HepG2 (cell line): ENCODE measurements around the gene CHST6. TPM values are rescaled to one million over a fixed set of nuclear protein-coding genes. Genes with fewer than 3 reads are reported as not detected.

Experiments used
- CEBPB ChIP-seq: IDR thresholded peaks from 2 replicates; pipeline ENCODE4 v1.6.1; 2011; ENCODE audit warnings: low read depth, low read length, improper control_type of control experiment, borderline replicate concordance
- MAF1 ChIP-seq: sonication (generic); formaldehyde crosslinking; IDR thresholded peaks from 2 replicates; pipeline ENCODE4 v1.5.0; 2020; ENCODE audit warnings: missing genetic modification reagents, borderline replicate concordance
- MBNL3 ChIP-seq: fragments of 250-450 bp; sonication (Bioruptor Pico); conservative IDR thresholded peaks from 2 replicates; pipeline ENCODE4 v1.8.0; 2022; ENCODE audit warnings: mild to moderate bottlenecking, inconsistent platforms
- PRDM4 ChIP-seq: sonication (generic); formaldehyde crosslinking; IDR thresholded peaks from 2 replicates; pipeline ENCODE4 v1.9.0; 2021; ENCODE audit warnings: missing genetic modification reagents, borderline replicate concordance
- ZFP37 ChIP-seq: sonication (generic); formaldehyde crosslinking; IDR thresholded peaks from 2 replicates; pipeline ENCODE4 v1.4.0; 2020; ENCODE audit warnings: missing genetic modification reagents, borderline replicate concordance
- ZNF136 ChIP-seq: sonication (generic); formaldehyde crosslinking; IDR thresholded peaks from 2 replicates; pipeline ENCODE4 v1.8.1; 2022; ENCODE audit warnings: low read depth, mild to moderate bottlenecking, moderate library complexity, missing genetic modification reagents
- ZNF292 ChIP-seq: sonication (generic); formaldehyde crosslinking; IDR thresholded peaks from 2 replicates; pipeline ENCODE4 v1.8.1; 2022; ENCODE audit warnings: mild to moderate bottlenecking, low read depth, missing genetic modification reagents, borderline replicate concordance
- ZNF326 ChIP-seq: sonication (generic); formaldehyde crosslinking; IDR thresholded peaks from 2 replicates; pipeline ENCODE4 v1.4.0; 2020; ENCODE audit warnings: missing genetic modification reagents, borderline replicate concordance
- ZNF430 ChIP-seq: sonication (generic); formaldehyde crosslinking; IDR thresholded peaks from 2 replicates; pipeline ENCODE4 v1.9.0; 2021; ENCODE audit warnings: mild to moderate bottlenecking, missing genetic modification reagents
- ZNF547 ChIP-seq: sonication (generic); formaldehyde crosslinking; IDR thresholded peaks from 2 replicates; pipeline ENCODE4 v1.5.1; 2020; ENCODE audit warnings: mild to moderate bottlenecking, missing genetic modification reagents
- polyA plus RNA-seq, 8 experiments: library from polyadenylated mRNA; depleted of rRNA in 3 of 8; stranded (reverse) in 7 of 8; unstranded in 1 of 8; fragments of >200 nt; fragmentation: Illumina TruSeq in 4 of 8; extraction: Trizol in 4 of 8; gene quantifications; 2 replicates each; pipeline versions ENCODE4 v1.2.1 to v1.2.3, GENCODE V29; 2011 to 2016; ENCODE audit warnings: low read depth in 4 of 8, missing spikeins in 1 of 8, mixed read lengths in 1 of 8; ENCODE audit not compliant: insufficient read depth in 1 of 8
- total RNA-seq, 5 experiments: library from RNA; depleted of rRNA; stranded (reverse); fragments of >200 nt; fragmentation: Illumina TruSeq; extraction: Trizol; gene quantifications; 2 replicates each; pipeline ENCODE4 v1.2.3, GENCODE V29; 2016; ENCODE audit warnings: low read depth in 1 of 5
- TF ChIP-seq, protein P1 (sequence below), 2 experiments: sonication (generic) in 1 of 2; formaldehyde crosslinking in 1 of 2; IDR thresholded peaks; 2 replicates each; pipeline versions ENCODE4 v1.6.1 to v1.9.0; 2014 to 2022; ENCODE audit warnings: antibody characterized with exemption in 1 of 2, borderline replicate concordance in 1 of 2, inconsistent platforms in 1 of 2, low read depth in 1 of 2, missing genetic modification reagents in 1 of 2
- TF ChIP-seq, protein P2 (sequence below): sonication (generic); formaldehyde crosslinking; IDR thresholded peaks from 2 replicates; pipeline ENCODE4 v1.9.0; 2021; ENCODE audit warnings: missing genetic modification reagents, borderline replicate concordance
- TF ChIP-seq, protein P3 (sequence below): sonication (generic); formaldehyde crosslinking; IDR thresholded peaks from 2 replicates; pipeline ENCODE4 v1.5.1; 2020; ENCODE audit warnings: missing genetic modification reagents, mild to moderate bottlenecking, borderline replicate concordance

CHST6 gene
- total and polyA plus RNA-seq, 2 of the 13 experiments (the other 11 are each of a cell fraction or from before 2014, with no cell fraction given) = 0.18 to 0.91 TPM

DNA sequence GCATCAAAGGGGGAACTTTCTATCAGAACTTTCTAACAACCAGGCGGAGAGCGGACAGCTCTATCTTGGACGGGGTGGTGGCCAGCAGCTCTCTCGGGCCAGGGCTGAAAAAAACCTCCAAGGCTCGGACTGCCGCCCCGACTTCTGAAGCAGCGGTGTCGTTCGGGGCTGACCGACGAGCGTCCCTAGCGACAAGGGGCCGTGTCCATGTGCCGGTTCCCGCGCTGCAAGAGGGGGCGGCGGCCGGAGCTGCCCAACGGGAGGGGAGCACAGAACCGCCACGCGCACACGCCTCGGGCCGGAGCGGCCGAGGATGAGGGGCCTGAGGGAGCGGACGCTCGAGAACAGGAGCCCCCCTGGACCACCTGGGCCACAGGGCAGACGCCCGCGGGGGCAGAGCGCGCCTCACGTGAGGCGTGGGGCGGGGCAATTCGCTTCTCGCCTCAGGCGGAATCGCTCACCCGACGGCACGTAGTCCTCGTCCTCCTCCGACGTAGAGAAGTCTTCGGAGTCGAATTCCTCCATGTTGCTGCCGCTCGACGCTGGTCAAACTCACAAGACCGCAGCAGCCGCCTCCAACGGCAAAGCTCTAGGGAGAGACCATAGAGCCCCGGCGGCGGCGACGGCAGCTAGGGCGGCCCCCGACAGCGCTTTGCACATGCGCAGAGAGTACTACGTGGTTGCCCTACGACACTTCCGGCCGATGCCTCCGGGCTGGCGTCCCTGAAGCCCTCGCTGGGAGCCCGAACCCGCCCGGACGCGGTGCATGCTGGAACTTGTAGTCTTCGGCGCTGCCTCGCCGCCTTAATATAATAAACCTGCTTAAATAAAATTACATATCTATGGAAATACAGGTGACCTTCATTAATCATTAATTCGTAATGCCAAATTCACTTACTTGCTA, 62.2 kb downstream of the CHST6 start, which contains the start of gene CFDP1 (continued):
- no peak for TF ChIP-seq MBNL3 (CRISPR knock-in tag)
- TF ChIP-seq, protein P1, sequence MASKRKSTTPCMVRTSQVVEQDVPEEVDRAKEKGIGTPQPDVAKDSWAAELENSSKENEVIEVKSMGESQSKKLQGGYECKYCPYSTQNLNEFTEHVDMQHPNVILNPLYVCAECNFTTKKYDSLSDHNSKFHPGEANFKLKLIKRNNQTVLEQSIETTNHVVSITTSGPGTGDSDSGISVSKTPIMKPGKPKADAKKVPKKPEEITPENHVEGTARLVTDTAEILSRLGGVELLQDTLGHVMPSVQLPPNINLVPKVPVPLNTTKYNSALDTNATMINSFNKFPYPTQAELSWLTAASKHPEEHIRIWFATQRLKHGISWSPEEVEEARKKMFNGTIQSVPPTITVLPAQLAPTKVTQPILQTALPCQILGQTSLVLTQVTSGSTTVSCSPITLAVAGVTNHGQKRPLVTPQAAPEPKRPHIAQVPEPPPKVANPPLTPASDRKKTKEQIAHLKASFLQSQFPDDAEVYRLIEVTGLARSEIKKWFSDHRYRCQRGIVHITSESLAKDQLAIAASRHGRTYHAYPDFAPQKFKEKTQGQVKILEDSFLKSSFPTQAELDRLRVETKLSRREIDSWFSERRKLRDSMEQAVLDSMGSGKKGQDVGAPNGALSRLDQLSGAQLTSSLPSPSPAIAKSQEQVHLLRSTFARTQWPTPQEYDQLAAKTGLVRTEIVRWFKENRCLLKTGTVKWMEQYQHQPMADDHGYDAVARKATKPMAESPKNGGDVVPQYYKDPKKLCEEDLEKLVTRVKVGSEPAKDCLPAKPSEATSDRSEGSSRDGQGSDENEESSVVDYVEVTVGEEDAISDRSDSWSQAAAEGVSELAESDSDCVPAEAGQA (IDR thresholded peaks at IDR 0.05; ENCODE audit: low read depth) = peak; percentile 69
- TF ChIP-seq, protein P1 (CRISPR knock-in tag; IDR thresholded peaks at IDR 0.05; ENCODE audit: borderline replicate concordance) = peak; percentile 31; the same call in 1 of the 2 replicates
- TF ChIP-seq MAF1 (CRISPR knock-in tag) = peak; percentile 93
- TF ChIP-seq PRDM4 (CRISPR knock-in tag) = peak; percentile 42; the same call in 1 of the 2 replicates
- peak; percentile 98 for TF ChIP-seq ZNF430 (CRISPR knock-in tag)
- TF ChIP-seq ZNF326 (CRISPR knock-in tag) = no peak
- peak; percentile 71; the same call in 1 of the 2 replicates for TF ChIP-seq ZNF292 (CRISPR knock-in tag)
- peak; percentile 22; the same call in 1 of the 2 replicates for TF ChIP-seq ZFP37 (CRISPR knock-in tag)
- TF ChIP-seq, protein P2, sequence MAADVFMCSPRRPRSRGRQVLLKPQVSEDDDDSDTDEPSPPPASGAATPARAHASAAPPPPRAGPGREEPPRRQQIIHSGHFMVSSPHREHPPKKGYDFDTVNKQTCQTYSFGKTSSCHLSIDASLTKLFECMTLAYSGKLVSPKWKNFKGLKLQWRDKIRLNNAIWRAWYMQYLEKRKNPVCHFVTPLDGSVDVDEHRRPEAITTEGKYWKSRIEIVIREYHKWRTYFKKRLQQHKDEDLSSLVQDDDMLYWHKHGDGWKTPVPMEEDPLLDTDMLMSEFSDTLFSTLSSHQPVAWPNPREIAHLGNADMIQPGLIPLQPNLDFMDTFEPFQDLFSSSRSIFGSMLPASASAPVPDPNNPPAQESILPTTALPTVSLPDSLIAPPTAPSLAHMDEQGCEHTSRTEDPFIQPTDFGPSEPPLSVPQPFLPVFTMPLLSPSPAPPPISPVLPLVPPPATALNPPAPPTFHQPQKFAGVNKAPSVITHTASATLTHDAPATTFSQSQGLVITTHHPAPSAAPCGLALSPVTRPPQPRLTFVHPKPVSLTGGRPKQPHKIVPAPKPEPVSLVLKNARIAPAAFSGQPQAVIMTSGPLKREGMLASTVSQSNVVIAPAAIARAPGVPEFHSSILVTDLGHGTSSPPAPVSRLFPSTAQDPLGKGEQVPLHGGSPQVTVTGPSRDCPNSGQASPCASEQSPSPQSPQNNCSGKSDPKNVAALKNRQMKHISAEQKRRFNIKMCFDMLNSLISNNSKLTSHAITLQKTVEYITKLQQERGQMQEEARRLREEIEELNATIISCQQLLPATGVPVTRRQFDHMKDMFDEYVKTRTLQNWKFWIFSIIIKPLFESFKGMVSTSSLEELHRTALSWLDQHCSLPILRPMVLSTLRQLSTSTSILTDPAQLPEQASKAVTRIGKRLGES = peak; percentile 78; the same call in 1 of the 2 replicates
- TF ChIP-seq, protein P3, sequence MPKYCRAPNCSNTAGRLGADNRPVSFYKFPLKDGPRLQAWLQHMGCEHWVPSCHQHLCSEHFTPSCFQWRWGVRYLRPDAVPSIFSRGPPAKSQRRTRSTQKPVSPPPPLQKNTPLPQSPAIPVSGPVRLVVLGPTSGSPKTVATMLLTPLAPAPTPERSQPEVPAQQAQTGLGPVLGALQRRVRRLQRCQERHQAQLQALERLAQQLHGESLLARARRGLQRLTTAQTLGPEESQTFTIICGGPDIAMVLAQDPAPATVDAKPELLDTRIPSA = peak; percentile 97
- TF ChIP-seq CEBPB = no peak
- 0 out of 2 replicates have a peak, but pooled peaks have one; percentile 55 for TF ChIP-seq ZNF136 (CRISPR knock-in tag)
- TF ChIP-seq ZNF547 (CRISPR knock-in tag) = peak; percentile 99
